Activated T-cell treated with anti-CD3 and anti-CD28 coated beads, Interleukin-2, amount 50 U/mL, for 4 hours (primary cell): ENCODE data around the gene TIGD3. TPM values are rescaled to one million over a fixed set of nuclear protein-coding genes. Genes with fewer than 3 reads are reported as not detected.

ENCODE experiments used
- ATAC-seq, 2 donors: fragments of 200-7000 bp; cut with Tn5 transposase; one replicate each; pipeline ENCODE4 v1.10.0; 2021
- DNase-seq: peaks from one replicate; pipeline ENCODE4 v3.0.0-alpha.2; 2020
- H3K27me3 Mint-ChIP-seq: one replicate; pipeline ENCODE4 v1.8.0; 2021; ENCODE audit warnings: low read depth, mixed read lengths
- H3K36me3 Mint-ChIP-seq: one replicate; pipeline ENCODE4 v1.8.0; 2022; ENCODE audit warnings: mixed read lengths; ENCODE audit not compliant: insufficient read depth
- H3K4me1 Mint-ChIP-seq: one replicate; pipeline ENCODE4 v1.8.0; 2021; ENCODE audit warnings: low read depth, mixed read lengths
- H3K4me3 Mint-ChIP-seq: one replicate; pipeline ENCODE4 v1.8.0; 2021; ENCODE audit warnings: mild to moderate bottlenecking, moderate library complexity, mixed read lengths
- H3K9me3 Mint-ChIP-seq: one replicate; pipeline ENCODE4 v1.8.0; 2021; ENCODE audit warnings: mixed read lengths
- total RNA-seq, 3 donors: library from RNA; stranded (reverse); gene quantifications; one replicate each; pipeline ENCODE4 v1.2.1, GENCODE V29; 2021

Gene TIGD3, protein sequence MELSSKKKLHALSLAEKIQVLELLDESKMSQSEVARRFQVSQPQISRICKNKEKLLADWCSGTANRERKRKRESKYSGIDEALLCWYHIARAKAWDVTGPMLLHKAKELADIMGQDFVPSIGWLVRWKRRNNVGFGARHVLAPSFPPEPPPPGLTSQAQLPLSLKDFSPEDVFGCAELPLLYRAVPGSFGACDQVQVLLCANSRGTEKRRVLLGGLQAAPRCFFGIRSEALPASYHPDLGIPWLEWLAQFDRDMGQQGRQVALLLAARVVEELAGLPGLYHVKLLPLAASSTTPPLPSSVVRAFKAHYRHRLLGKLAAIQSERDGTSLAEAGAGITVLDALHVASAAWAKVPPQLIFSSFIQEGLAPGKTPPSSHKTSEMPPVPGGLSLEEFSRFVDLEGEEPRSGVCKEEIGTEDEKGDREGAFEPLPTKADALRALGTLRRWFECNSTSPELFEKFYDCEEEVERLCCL
- total RNA-seq: under 1 TPM; 0.46 to 0.66 (median 0.50) TPM

DNA sequence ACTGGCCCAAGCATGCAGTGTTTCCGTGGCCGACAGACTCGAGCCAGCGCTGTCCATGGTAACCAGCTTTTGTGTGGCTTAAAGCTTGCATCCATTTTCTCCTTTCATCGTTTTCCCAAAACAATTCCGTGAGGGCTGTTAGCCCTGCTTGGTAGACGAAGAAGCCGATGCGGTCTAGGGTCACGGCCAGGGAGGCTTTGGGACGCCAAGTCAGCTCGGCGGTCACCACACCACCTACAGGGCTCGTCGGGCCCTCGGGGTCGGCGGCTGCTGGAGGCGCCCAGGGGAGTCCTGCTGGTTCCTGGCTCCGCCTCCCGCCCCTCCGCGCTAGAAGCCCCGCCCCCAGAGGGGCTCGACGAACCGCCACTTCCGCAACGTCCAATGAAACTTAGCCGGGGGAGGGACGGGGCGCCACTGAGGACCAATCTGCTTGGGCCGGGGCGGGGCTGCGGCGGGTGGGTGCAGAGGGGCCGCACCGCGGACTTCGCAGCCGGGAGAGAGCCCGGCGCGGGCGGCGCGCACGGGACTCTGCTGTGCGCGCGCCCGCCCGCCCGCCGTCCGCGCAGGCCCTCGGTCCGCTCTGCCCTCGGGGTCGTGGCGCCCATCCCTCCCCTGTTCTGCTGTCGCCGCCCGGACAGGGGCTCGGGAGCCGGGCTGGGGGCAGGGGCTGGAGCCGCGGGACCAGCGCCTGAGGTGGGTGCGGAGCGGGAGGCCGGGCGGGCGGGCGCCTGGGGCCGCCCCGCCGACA, at the start of gene TIGD3:
TIGD3 (plus strand) TSS at position 487 of the 748 bp plus-strand sequence. CDS start 1,058 bp downstream, outside the sequence.
- peak; percentile 98 for ATAC-seq
- H3K9me3 Mint-ChIP-seq: no peaks in the 10 kb centered on the region
- H3K4me3 Mint-ChIP-seq: peak within 1 kb of the TSS; percentile 81
- peaks cover 11% of the 10 kb centered on the region for H3K4me1 Mint-ChIP-seq
- no peaks in the 10 kb centered on the region for H3K27me3 Mint-ChIP-seq
- peaks cover 11% of the 10 kb centered on the region for H3K36me3 Mint-ChIP-seq
- peak; percentile 97 for DNase-seq

DNA sequence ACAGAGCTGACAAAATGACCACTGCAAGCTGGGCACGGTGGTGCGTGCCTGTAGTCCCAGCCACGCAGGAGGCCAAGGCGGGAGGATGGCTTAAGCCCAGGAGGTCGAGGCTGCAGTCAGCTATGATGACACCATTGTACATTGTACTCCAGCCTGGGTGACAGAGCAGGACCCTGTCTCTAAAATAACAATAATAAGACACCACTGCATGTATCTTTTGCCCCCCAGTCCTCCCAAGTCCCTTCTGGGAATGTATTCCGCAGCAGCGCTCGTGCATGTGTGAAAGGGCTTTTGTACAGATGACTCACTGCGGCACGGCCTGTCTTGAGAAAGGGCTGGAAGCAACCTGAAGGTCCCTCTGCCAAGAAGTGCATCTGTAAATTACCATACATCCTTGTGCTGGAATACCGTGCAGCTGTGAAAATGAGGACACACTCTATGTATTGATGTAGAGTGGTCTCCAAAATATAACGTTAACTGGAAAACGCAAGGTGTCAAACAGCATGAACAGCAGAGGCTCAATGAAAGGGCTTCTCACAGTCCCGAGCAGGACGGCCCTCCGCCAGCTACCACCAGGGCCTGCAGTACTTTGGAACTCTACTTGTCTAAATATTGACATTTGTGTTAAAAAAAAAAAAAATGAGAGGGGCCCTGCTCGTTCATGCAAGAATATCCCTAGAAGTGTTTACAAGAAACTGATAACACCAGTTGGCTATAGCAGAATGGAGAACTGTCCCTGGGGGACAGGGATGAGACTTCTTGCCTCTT, 48.9 kb upstream of the TIGD3 start:
- Mint-ChIP-seq H3K4me1 (no peaks in the 10 kb centered on the region), H3K9me3 (no peaks in the 10 kb centered on the region), H3K27me3 (no peaks in the 10 kb centered on the region), H3K36me3 (no peaks in the 10 kb centered on the region), H3K4me3 (no peak overlapping the region)
- no peak for DNase-seq
- no peak for ATAC-seq

DNA sequence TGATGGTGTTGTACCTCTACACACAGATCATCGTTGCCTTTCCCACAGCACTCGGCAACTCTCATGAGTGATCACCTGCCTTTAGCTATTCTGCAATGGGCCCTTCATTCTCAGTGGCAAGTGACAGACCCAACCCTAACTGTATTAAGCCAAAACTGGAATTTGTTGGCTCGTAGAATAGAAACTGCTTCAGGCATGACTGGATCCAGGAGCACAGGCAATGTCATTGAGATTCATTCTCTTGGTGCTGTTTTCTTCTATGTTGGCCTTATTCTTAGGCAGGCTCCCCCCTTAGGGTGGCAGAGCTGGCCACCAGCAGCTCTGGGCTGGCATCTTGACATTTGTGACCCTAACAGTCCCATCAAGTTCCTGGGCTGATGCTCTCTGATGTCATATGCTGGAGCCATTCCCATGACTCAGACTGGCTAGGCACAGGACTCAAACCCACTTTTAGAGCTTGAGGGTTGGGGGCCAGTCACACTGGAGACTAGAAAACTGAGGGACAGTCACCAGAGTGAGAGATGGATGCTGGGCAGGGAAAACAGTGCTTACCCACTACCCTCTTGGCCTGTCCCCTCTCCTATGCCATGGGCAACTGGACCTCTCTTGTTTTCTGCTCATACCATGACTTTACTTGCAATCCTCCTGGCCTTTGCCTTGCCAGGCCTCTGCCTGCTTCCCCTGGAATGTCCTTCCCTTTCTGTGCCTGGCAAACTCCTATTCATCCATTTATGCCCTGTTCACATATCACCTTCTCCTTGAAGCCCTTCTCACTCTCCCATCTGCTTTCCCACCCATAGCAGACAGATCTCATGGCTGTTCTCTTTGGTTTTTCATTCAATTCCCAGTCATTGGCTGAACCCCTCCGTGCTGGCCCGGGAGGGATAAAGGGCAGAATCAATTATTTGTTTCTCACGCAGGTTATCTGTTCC, 47.0 kb upstream of the TIGD3 start:
- no peak overlapping the region for H3K4me3 Mint-ChIP-seq
- no peaks in the 10 kb centered on the region for H3K27me3 Mint-ChIP-seq
- ATAC-seq: no peak

DNA sequence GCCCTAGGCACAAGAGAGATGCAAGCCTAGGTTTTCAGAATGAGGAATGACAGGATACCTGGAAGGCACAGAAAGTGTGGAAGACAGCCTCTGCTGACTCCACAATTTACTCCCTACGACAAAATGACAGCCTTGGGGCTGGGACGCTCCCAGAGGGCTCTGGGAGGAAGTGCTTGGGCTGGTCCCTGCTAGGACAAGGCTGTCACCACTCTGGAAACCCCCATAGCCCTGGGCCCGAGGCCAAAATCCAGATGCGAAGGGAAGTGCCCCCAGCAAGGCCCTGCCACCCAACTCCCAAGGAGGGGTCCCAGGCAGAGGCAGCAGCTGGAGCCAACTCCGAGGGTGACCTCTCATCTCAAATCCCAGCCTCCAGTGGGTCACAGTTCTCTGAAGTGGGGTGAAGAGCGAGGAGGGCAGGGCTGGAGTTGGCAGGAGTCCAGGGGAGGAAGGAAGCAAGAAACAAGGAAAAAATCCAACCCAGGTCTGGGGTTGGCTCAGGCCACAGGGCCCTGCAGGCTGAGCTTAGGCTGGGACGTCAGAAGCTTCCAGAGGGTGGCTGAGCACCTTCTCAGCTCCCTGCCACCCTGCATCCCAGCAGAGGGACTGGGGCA, 46.2 kb upstream of the TIGD3 start:
- ATAC-seq (no peak), DNase-seq (no peak)
- no peaks in the 10 kb centered on the region for H3K27me3 Mint-ChIP-seq
- H3K4me1 Mint-ChIP-seq: no peaks in the 10 kb centered on the region
- H3K9me3 Mint-ChIP-seq: no peaks in the 10 kb centered on the region
- no peaks in the 10 kb centered on the region for H3K36me3 Mint-ChIP-seq
- no peak overlapping the region for H3K4me3 Mint-ChIP-seq

More for the DNA sequence above, 47.0 kb upstream of the TIGD3 start:
- DNase-seq: no peak
- no peaks in the 10 kb centered on the region for H3K4me1 Mint-ChIP-seq
- no peaks in the 10 kb centered on the region for H3K36me3 Mint-ChIP-seq
- no peaks in the 10 kb centered on the region for H3K9me3 Mint-ChIP-seq

DNA sequence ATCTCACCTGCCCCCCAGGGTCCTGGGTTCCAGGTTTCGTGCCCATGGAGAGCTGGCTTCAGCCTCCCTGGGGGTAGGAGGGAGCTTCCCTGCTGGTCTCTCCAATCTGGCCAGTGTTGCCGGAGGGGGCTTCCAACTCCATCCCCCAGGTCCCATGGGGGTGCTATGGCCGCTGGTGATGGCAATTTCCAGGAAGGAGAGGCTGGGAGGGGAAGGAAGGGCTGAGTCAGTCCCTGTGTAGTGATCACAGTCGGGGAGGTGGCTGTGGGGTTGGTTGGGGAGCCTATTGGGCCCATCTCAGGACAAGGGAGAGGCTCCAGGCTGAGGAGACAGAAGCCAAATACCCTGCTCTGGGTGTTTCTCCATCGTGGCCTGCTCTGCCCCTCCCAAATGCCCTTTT, 45.5 kb upstream of the TIGD3 start:
- Mint-ChIP-seq H3K4me1 (no peaks in the 10 kb centered on the region), H3K9me3 (no peaks in the 10 kb centered on the region), H3K4me3 (no peak overlapping the region), H3K27me3 (peaks cover 6% of the 10 kb centered on the region), H3K36me3 (no peaks in the 10 kb centered on the region)
- ATAC-seq: no peak
- no peak for DNase-seq

DNA sequence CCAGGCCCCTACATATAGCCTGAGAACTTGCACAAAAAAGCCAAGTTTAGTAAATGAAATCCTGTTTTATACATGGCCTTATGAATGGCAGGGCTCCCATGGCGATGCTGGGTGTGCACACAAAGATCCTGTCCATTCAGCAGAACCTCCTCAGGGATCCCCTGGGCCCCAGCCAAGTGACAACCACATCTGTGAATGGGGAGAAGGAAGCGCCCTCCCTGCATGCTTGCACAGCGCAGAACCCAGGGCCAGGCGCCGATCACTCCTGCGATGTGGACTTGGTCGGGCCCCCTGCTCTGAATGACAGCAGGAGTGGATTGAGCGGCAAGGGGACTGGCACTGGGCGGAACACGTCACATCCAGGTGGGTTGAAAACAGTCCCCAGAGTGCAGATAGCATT, 44.3 kb upstream of the TIGD3 start:
- Mint-ChIP-seq H3K4me3 (no peak overlapping the region), H3K27me3 (peaks cover 9% of the 10 kb centered on the region), H3K9me3 (no peaks in the 10 kb centered on the region), H3K4me1 (peaks cover 3% of the 10 kb centered on the region), H3K36me3 (no peaks in the 10 kb centered on the region)
- ATAC-seq (no peak), DNase-seq (no peak)

DNA sequence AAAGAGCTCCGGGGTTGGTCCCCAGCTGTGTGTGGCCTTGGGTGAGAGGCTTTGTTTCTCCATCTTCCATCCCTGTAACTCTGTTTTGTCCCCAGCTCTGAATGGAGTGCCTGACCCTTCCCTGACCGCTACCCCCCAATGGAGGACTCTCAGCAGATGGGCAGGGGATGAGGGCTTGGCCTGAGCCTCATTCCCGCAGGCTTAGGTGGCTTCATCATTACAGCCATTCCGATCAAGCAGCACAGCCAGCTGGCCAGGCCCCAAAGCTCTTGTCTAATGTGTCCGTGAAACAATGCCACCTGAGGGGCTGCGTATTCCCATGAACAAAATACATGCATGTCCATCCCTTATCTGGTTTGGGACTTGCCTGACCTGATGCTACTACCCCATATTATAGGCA, 43.8 kb upstream of the TIGD3 start:
- no peaks in the 10 kb centered on the region for H3K9me3 Mint-ChIP-seq
- peaks cover 5% of the 10 kb centered on the region for H3K4me1 Mint-ChIP-seq
- H3K4me3 Mint-ChIP-seq: no peak overlapping the region
- peaks cover 9% of the 10 kb centered on the region for H3K27me3 Mint-ChIP-seq
- no peaks in the 10 kb centered on the region for H3K36me3 Mint-ChIP-seq
- DNase-seq (no peak), ATAC-seq (no peak)

DNA sequence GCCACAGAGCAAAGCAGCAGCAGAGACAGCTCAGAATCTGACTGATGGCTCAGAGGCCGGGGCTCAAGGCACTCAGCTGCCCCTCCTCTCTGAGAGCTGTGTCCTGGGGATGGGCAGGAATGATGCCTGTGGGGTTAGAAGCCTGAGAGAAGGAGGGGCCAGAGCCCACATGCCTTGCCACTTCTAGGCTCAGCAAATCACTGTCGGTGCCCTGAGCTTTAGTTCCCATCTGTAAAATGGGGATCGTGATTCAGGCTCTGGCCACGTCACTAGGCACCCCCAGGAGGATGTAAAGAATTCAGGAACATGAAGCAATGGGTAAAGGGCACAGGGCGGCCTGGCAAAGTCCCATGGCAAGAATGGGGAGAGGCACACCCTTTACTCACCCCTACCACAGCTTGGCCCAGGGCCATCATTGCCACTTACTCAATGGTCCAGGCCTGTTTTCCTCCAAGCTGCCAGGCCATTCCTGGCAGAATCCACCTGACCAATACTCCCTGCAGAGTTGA, 43.3 kb upstream of the TIGD3 start:
- Mint-ChIP-seq H3K9me3 (no peaks in the 10 kb centered on the region), H3K27me3 (peaks cover 9% of the 10 kb centered on the region), H3K4me3 (no peak overlapping the region), H3K4me1 (peaks cover 8% of the 10 kb centered on the region), H3K36me3 (no peaks in the 10 kb centered on the region)
- DNase-seq (no peak), ATAC-seq (no peak)

DNA sequence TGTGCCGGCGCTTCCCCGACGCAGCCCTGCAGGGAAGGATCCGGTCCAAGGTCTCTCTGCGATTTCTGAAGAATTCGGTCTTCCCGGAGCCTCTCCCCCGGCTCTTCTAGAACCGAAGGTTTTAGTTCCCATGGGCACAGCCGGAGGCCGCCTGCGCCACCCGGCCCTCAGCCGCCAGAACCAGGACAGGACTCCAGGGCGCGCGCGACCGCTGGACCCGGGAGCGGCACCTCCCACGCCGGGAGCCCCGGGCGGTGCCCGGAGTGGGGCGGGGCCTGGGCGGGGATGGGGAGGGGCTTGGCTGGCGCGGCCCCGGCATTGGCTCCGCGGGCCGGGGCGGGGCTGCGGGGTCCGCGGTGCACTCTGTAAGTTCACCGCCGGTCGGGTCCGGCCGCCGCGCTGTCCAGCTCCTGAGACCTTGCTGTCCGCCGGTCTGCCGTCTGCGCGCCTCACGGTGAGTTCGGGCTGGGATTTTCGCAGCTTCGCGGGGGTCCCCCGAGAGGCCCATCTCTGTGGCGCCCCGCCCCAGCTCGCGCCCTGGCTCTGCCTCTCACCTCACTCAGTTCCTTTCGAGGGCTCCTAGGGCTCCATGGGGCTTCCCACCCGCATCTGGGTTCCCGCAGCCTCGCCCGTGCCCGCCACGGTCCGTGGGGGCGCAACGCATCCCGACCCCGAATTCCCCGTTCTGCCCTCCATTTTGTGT, 39.9 kb upstream of the TIGD3 start, which contains the start of gene CDC42EP2:
CDC42EP2 (plus strand) TSS at position 366 of the 703 bp plus-strand sequence. CDS start 6,033 bp downstream, outside the sequence.
- peaks cover 9% of the 10 kb centered on the region for H3K27me3 Mint-ChIP-seq
- no peaks in the 10 kb centered on the region for H3K36me3 Mint-ChIP-seq
- H3K9me3 Mint-ChIP-seq: no peaks in the 10 kb centered on the region
- peak within 1 kb of the TSS; percentile 78 for H3K4me3 Mint-ChIP-seq
- ATAC-seq (peak; percentile 92), DNase-seq (peak; percentile 70)
- H3K4me1 Mint-ChIP-seq: peaks cover 8% of the 10 kb centered on the region

DNA sequence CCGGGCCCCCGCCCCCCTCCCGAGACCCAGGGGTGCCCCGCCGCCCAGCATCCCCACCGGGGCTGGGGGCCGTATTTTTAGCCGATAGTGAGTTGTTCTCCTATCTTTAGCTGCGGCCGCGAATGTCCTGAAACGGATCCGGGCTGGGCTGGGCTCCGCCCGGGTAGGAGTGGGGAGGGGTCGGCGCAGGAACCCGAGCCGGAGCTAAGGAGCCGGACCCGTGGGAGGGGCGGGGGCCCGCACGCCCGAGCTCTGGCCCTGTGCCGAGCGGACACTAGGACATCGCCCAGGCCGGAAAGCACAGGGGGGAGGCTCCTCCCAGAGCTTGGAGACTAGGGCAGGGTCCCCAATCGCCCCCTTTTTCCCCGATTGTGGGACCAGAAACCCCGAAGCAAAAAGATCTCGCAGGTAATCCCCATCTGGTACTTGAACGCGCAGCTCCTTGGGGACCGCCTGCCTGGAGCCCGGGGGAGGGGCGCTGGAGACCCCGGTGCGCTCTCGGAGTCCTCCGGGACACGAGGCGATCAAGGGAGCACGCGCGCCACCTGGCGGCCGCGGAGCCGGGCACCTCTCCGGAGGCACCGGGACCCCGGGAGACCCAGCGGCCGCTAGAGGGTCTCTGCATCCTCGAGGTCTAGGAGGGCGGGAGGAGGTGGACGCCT, 39.2 kb upstream of the TIGD3 start:
- Mint-ChIP-seq H3K4me3 (peak overlapping the region; percentile 78), H3K27me3 (peaks cover 9% of the 10 kb centered on the region), H3K9me3 (no peaks in the 10 kb centered on the region), H3K4me1 (peaks cover 8% of the 10 kb centered on the region), H3K36me3 (no peaks in the 10 kb centered on the region)
- ATAC-seq: peak; percentile 71 to 73
- peak; percentile 83 for DNase-seq

DNA sequence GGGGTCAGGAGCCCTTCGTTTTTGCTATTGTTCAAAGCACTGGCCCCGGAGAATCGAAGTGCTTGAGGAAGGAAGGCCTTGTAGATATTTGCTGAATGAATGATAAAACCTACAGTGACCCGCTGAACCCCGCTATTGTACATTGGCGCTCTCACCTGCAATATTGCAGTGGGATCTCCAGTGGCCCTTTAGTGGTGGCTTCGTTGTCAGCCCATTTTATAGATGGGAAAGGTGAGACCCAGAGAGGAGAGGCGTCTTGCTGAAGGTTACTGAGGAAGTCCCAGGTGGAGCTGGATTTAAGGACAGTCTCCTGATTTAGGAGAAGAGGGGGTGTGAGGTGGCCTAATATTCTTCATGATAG, 38.7 kb upstream of the TIGD3 start:
- peaks cover 9% of the 10 kb centered on the region for H3K27me3 Mint-ChIP-seq
- peaks cover 8% of the 10 kb centered on the region for H3K4me1 Mint-ChIP-seq
- peak overlapping the region; percentile 78 for H3K4me3 Mint-ChIP-seq
- DNase-seq (no peak), ATAC-seq (no peak)
- H3K36me3 Mint-ChIP-seq: no peaks in the 10 kb centered on the region
- H3K9me3 Mint-ChIP-seq: no peaks in the 10 kb centered on the region
